Prostate gland (tissue), 2 donors: ENCODE results near the gene RPS6KC1. TPM values are rescaled to one million over a fixed set of nuclear protein-coding genes. Genes with fewer than 3 reads are reported as not detected.
"Not testable (repeated sequence)": the region's sequence is repeated elsewhere in the genome, so short reads cannot be mapped to it uniquely, and the experiment has no call there.

ENCODE experiments used
- DNase-seq: peaks from one replicate; pipeline ENCODE4 v3.0.0-alpha.2; 2019; ENCODE audit warnings: low spot score
- H3K27ac ChIP-seq, 2 donors: fragments of 200-600 bp; sonication (generic); 2 replicates each; pipeline ENCODE4 v1.5.1; 2017 to 2019
- H3K27me3 ChIP-seq: fragments of 200-600 bp; sonication (generic); replicated peaks from 2 replicates; pipeline ENCODE4 v1.5.1; 2019; ENCODE audit not compliant: insufficient read depth
- H3K36me3 ChIP-seq, 2 donors: fragments of 200-600 bp; sonication (generic); 1 replicate in 1 of 2; 2 replicates in 1 of 2; pipeline versions ENCODE4 v1.5.1 to v1.8.1; 2017 to 2019
- H3K4me1 ChIP-seq: fragments of 200-600 bp; sonication (generic); replicated peaks from 2 replicates; pipeline ENCODE4 v1.5.1; 2019
- H3K4me3 ChIP-seq, 2 donors: fragments of 200-600 bp; sonication (generic); 2 replicates each; pipeline ENCODE4 v1.5.1; 2017 to 2019
- H3K9me3 ChIP-seq: fragments of 200-600 bp; sonication (generic); 2 replicates; pipeline ENCODE4 v1.5.1; 2017
- CTCF ChIP-seq, 4 experiments: fragments of 200-600 bp in 2 of 4; fragments of 450-650 bp in 2 of 4; sonication (generic) in 2 of 4; IDR thresholded peaks; 1 replicate in 3 of 4; 2 replicates in 1 of 4; pipeline ENCODE4 v1.5.1; 2016 to 2019; ENCODE audit warnings: antibody characterized with exemption in 4 of 4, mild to moderate bottlenecking in 2 of 4, moderate library complexity in 2 of 4
- POLR2A ChIP-seq: fragments of 450-650 bp; IDR thresholded peaks from one replicate; pipeline ENCODE4 v1.6.1; 2016; ENCODE audit warnings: antibody characterized with exemption, mild to moderate bottlenecking
- POLR2AphosphoS5 ChIP-seq: sonication (generic); formaldehyde crosslinking; IDR thresholded peaks from one replicate; pipeline ENCODE4 v1.6.1; 2017; ENCODE audit warnings: antibody characterized with exemption
- WGBS: methylation state at CpG from one replicate; pipeline ENCODE4 v1.1.5; 2018; 5-methylcytosine and 5-hydroxymethylcytosine counted together
- intact Hi-C: fragments of 100-400 bp; cut with DNase I; formaldehyde crosslinking; loops from one replicate; pipeline ENCODE4 v1.14.2; 2022
- total RNA-seq, 2 donors: library from RNA; depleted of rRNA; stranded (reverse); fragments of >200 nt; gene quantifications; one replicate each; pipeline ENCODE4 v1.1.0, GENCODE V29; 2016

RPS6KC1 gene
- total RNA-seq, 2 donors from 2014 or later, result 32.6 to 35.3 TPM

GRCh38 chr1:213136190-213136917 is 85.3 kb downstream of the RPS6KC1 start:
- Histone ChIP-seq H3K27ac (no peak overlapping the region), H3K36me3 (no peaks in the 10 kb centered on the region), H3K4me1 (no peaks in the 10 kb centered on the region), H3K27me3 (no peaks in the 10 kb centered on the region), H3K4me3 (no peak overlapping the region), H3K9me3 (no peaks in the 10 kb centered on the region)
- no peak for TF ChIP-seq POLR2A
- no peak for TF ChIP-seq POLR2AphosphoS5
- TF ChIP-seq CTCF (IDR thresholded peaks at IDR 0.05), result no peak
- WGBS, result 70% methylated on average over 5 of the region's 5 CpGs
- DNase-seq, result no peak
- intact Hi-C loops, result no loop called here

- TF ChIP-seq POLR2AphosphoS5 (no peak), CTCF (IDR thresholded peaks at IDR 0.05) (no peak), POLR2A (no peak)
- H3K36me3 ChIP-seq, result no peaks in the 10 kb centered on the region
- H3K27me3 ChIP-seq, result no peaks in the 10 kb centered on the region
- no peaks in the 10 kb centered on the region for H3K9me3 ChIP-seq
- no peak for DNase-seq
- H3K4me3 ChIP-seq, result no peak overlapping the region
- H3K4me1 ChIP-seq, result no peaks in the 10 kb centered on the region
- 92% methylated on average over 4 of the region's 4 CpGs for WGBS
- intact Hi-C loops, result no loop called here
- H3K27ac ChIP-seq, result no peak overlapping the region
Observed at GRCh38 chr1:213138391-213138790, 87.3 kb downstream of the RPS6KC1 start.

GRCh38 chr1:213138892-213139291 is 87.9 kb downstream of the RPS6KC1 start:
- Histone ChIP-seq H3K27me3 (no peaks in the 10 kb centered on the region), H3K4me1 (no peaks in the 10 kb centered on the region), H3K36me3 (no peaks in the 10 kb centered on the region), H3K9me3 (no peaks in the 10 kb centered on the region), H3K4me3 (no peak overlapping the region), H3K27ac (no peak overlapping the region)
- intact Hi-C loops, result no loop called here
- DNase-seq, result no peak
- WGBS, result 95% methylated on average over 1 of the region's 1 CpG
- TF ChIP-seq CTCF (IDR thresholded peaks at IDR 0.05) (no peak), POLR2A (no peak), POLR2AphosphoS5 (no peak)

- DNase-seq, result no peak
- no peak for TF ChIP-seq POLR2A
- no peak for TF ChIP-seq CTCF (IDR thresholded peaks at IDR 0.05)
- TF ChIP-seq POLR2AphosphoS5, result no peak
- Histone ChIP-seq H3K9me3 (no peaks in the 10 kb centered on the region), H3K27me3 (no peaks in the 10 kb centered on the region), H3K4me3 (no peak overlapping the region), H3K4me1 (no peaks in the 10 kb centered on the region), H3K27ac (no peak overlapping the region), H3K36me3 (no peaks in the 10 kb centered on the region)
- intact Hi-C loops, result no loop called here
- WGBS, result 99% methylated on average over 2 of the region's 2 CpGs
Observed at GRCh38 chr1:213148905-213149304, 97.9 kb downstream of the RPS6KC1 start.

GRCh38 chr1:213150090-213150489 is 99.0 kb downstream of the RPS6KC1 start:
- DNase-seq, H3K4me3 ChIP-seq, intact Hi-C loops, H3K36me3 ChIP-seq, H3K27me3 ChIP-seq, H3K9me3 ChIP-seq, H3K4me1 ChIP-seq, H3K27ac ChIP-seq: not testable (repeated sequence)
- no CpG with 5 or more reads among the region's 2 CpGs for WGBS
